Mucosa of descending colon (tissue), 3 donors: ENCODE data around the gene CDC25B. TPM values are rescaled to one million over a fixed set of nuclear protein-coding genes. Genes with fewer than 3 reads are reported as not detected.
A peak's percentile ranks its signal among the peaks of the same experiment; 100 is the strongest.

Experiments
- ATAC-seq: fragments of 200-7000 bp; cut with Tn5 transposase; one replicate; pipeline ENCODE4 v1.9.1; 2020; ENCODE audit warnings: mild to moderate bottlenecking, moderate library complexity
- DNase-seq, 3 donors: peaks; one replicate each; pipeline ENCODE4 v3.0.0-alpha.2; 2020
- H3K36me3 ChIP-seq: fragments of 200-600 bp; one replicate; pipeline ENCODE4 v1.8.0; 2021; ENCODE audit warnings: low read depth, mild to moderate bottlenecking
- H3K4me1 ChIP-seq: fragments of 200-600 bp; one replicate; pipeline ENCODE4 v1.8.0; 2021; ENCODE audit warnings: low read depth, mild to moderate bottlenecking
- H3K4me3 ChIP-seq: fragments of 200-600 bp; one replicate; pipeline ENCODE4 v1.8.0; 2021; ENCODE audit warnings: mild to moderate bottlenecking
- H3K9me3 ChIP-seq: fragments of 200-600 bp; one replicate; pipeline ENCODE4 v1.8.0; 2021; ENCODE audit warnings: mild to moderate bottlenecking
- intact Hi-C, 2 donors: fragments of 100-400 bp; cut with DNase I in 1 of 2; cut with micrococcal nuclease in 1 of 2; formaldehyde crosslinking; loops; one replicate each; pipeline versions ENCODE4 v1.11.0 to v1.11.1; 2022; cut with DNase I, micrococcal nuclease
- total RNA-seq, 3 donors: library from RNA; stranded (reverse); fragmentation: NEBNext Ultra II Directional in 2 of 3; extraction: Animal tissue kit (Norgen Biotek cat#: 25700) in 2 of 3; gene quantifications; one replicate each; pipeline versions ENCODE4 v1.2.1 to v1.2.4, GENCODE V29; 2021 to 2023
- TF ChIP-seq, protein P1 (sequence below): fragments of 200-600 bp; IDR thresholded peaks from one replicate; pipeline ENCODE4 v1.8.0; 2022; ENCODE audit warnings: antibody characterized with exemption, mild to moderate bottlenecking
- donor health status: DM: no; HTN: no; CAD: no; lungs with moderate emphysema.
- donor health status: DM: no; HTN: no; CAD: no.
- donor health status: DM: no; HTN: yes; CAD: no.

Gene CDC25B
- total RNA-seq, 3 donors from 2014 or later: 12.2 to 52.0 (median 38.4) TPM

DNA sequence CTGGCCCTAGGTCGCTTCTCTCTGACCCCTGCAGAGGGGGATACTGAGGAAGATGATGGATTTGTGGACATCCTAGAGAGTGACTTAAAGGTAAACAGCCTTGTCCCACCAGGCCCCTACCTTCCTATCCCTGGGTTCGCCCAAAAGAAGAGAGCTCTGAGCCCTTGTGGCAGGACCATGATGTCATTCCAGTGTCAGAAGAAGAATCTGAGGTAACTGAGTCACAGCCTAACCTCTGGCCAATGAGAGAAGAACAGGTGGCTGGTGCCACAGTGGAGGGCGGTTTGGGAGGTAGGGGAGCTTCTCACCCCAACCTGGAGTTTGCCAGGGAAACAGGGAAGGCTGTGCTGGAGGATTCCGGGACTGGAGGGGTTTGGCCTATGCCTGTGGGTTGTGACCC is 5.2 kb downstream of the CDC25B start:
- Histone ChIP-seq H3K36me3 (no peaks in the 10 kb centered on the region), H3K4me1 (peaks cover 39% of the 10 kb centered on the region), H3K9me3 (no peaks in the 10 kb centered on the region), H3K4me3 (no peak overlapping the region)
- DNase-seq (no peak), ATAC-seq (no peak)
- intact Hi-C loops: no loop called here
- TF ChIP-seq, protein P1, sequence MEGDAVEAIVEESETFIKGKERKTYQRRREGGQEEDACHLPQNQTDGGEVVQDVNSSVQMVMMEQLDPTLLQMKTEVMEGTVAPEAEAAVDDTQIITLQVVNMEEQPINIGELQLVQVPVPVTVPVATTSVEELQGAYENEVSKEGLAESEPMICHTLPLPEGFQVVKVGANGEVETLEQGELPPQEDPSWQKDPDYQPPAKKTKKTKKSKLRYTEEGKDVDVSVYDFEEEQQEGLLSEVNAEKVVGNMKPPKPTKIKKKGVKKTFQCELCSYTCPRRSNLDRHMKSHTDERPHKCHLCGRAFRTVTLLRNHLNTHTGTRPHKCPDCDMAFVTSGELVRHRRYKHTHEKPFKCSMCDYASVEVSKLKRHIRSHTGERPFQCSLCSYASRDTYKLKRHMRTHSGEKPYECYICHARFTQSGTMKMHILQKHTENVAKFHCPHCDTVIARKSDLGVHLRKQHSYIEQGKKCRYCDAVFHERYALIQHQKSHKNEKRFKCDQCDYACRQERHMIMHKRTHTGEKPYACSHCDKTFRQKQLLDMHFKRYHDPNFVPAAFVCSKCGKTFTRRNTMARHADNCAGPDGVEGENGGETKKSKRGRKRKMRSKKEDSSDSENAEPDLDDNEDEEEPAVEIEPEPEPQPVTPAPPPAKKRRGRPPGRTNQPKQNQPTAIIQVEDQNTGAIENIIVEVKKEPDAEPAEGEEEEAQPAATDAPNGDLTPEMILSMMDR: no peak

DNA sequence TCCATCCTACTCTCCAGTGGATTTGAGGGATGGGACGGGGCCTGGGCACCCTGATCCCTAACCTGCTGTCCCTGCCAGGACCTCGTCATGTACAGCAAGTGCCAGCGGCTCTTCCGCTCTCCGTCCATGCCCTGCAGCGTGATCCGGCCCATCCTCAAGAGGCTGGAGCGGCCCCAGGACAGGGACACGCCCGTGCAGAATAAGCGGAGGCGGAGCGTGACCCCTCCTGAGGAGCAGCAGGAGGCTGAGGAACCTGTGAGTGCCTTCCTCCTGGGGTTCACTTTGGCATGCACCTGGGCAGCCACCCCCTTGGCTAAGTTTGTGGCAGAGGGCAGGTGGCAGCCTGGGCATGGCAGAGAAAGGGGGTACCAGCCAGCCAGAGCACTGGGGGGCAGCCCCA is 5.7 kb downstream of the CDC25B start:
- H3K4me1 ChIP-seq: peaks cover 38% of the 10 kb centered on the region
- DNase-seq: peak in 1 of 3 donors; percentile 51
- no peak overlapping the region for H3K4me3 ChIP-seq
- ATAC-seq: no peak
- no peaks in the 10 kb centered on the region for H3K36me3 ChIP-seq
- TF ChIP-seq, protein P1: no peak
- H3K9me3 ChIP-seq: no peaks in the 10 kb centered on the region
- intact Hi-C loops: no loop called here

DNA sequence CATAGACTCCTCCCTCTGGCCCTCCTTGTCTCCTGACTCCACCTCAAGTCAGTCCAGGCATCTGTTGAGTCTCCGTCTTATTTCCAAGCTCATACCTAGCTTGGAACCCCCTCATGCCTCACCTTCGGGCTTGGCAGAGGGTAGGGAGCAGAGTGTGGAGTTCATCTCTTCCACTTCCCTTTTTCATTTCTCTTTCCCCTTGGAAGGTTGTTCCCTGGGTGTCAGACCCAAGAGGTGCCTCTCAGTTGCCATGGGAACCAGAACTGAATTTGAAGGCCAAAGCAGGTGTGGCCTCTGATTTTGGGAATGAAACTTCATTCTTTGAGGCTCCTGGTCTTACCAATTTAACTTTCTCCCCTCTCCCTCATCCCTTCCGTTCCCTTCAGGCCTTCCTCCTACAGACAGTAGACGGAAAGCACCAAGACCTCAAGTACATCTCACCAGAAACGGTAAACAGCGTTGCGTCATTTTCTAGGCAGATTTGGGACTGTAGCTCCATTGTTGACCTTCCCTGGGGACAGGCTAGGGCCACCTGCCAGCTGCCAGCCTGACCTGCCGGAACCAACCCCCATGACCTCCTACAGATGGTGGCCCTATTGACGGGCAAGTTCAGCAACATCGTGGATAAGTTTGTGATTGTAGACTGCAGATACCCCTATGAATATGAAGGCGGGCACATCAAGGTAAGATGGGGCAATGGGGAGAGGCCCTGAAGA is 6.6 kb downstream of the CDC25B start:
- peaks cover 38% of the 10 kb centered on the region for H3K4me1 ChIP-seq
- no peak for ATAC-seq

DNA sequence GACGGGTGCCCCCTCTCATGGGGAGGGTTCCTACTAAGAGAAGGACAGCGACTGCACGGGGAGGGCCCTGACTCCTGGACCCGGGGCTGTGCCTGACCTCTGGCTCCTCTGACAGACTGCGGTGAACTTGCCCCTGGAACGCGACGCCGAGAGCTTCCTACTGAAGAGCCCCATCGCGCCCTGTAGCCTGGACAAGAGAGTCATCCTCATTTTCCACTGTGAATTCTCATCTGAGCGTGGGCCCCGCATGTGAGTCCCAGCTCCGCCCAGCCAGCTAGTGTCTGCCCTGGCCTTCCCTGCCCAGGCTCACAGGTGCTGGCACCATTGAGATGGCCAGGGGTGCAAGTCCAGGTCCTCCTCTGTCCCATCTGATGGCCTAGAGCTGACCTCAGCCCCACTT is 7.2 kb downstream of the CDC25B start:
- H3K36me3 ChIP-seq: no peaks in the 10 kb centered on the region
- TF ChIP-seq, protein P1: no peak

More for the DNA sequence above, 6.6 kb downstream of the CDC25B start:
- TF ChIP-seq, protein P1: no peak
- Histone ChIP-seq H3K36me3 (no peaks in the 10 kb centered on the region), H3K9me3 (no peaks in the 10 kb centered on the region), H3K4me3 (no peak overlapping the region)
- peak in 1 of 3 donors; percentile 36 for DNase-seq
- intact Hi-C loops: no loop called here

DNA sequence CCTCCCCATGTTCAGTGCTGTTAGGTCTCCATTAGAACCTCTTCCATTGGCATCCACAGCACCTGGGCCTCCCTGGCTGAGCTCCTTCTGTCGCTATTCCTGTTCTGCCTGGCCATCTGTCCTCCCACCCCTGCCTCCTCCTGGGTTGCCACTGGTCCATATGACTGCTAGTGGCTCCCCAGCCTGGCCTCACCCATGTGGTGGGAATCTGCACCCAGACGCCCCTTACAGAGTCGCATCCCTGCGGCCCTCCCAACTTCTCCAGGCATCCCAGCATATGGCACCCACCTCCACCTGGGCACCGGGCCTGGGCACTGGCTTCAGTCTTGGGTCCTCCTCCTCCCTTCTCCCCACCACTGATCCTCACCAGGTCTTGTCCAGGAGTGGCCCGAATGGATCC is 7.7 kb downstream of the CDC25B start:
- no peak for ATAC-seq
- Histone ChIP-seq H3K4me3 (no peak overlapping the region), H3K9me3 (no peaks in the 10 kb centered on the region), H3K36me3 (no peaks in the 10 kb centered on the region), H3K4me1 (peaks cover 39% of the 10 kb centered on the region)
- intact Hi-C loops: no loop called here
- peak in 2 of 3 donors; percentile 17 to 55 for DNase-seq
- TF ChIP-seq, protein P1: no peak

More for the DNA sequence above, 7.2 kb downstream of the CDC25B start:
- ATAC-seq (no peak), DNase-seq (peak in 2 of 3 donors; percentile 21 to 54)
- Histone ChIP-seq H3K4me3 (no peak overlapping the region), H3K9me3 (no peaks in the 10 kb centered on the region), H3K4me1 (peaks cover 39% of the 10 kb centered on the region)
- intact Hi-C loops: no loop called here
